HG03108 (cell line): Measurements from ENCODE around the gene FRMD1.
"Not testable (repeated sequence)": the region's sequence is repeated elsewhere in the genome, so short reads cannot be mapped to it uniquely, and the experiment has no call there.

Experiments used
- ATAC-seq: cut with Tn5 transposase; IDR thresholded peaks from one replicate; pipeline ENCODE4 v1.9.1; 2021; ENCODE audit warnings: moderate library complexity; ENCODE audit not compliant: unreplicated experiment

The FRMD1 gene

DNA sequence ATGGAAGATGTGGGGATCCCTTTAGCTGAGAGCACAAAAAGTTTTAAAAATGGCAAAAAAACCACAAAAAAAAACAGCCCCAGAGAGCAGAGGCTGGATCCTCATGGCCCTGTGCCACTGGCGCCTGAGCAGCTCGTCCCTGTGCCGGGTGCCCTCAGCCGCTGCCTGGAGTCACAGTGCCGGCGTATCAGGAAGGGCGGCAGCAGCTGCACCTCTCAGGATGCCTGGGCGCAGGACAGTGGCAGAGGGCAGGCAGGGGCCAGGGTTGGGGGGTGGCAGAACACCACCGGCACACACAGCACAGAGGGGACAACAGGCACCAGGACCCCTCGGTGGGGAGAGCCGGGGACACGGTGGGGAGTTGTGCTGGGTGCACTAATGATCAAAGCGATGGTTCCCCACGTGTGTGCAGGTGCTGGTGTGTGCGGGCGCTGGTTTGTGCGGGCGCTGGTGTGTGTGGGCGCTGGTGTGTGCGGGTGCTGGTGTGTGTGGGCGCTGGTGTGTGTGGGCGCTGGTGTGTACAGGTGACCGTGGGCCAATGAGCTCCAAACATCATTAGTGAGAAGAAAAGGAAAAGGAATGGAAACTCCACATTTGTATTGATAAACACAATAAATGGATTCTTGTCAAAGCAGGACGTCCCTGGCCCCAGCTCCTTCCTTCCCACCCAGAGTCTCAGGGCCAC is 1.5 kb upstream of the FRMD1 start:
- no peak for ATAC-seq

DNA sequence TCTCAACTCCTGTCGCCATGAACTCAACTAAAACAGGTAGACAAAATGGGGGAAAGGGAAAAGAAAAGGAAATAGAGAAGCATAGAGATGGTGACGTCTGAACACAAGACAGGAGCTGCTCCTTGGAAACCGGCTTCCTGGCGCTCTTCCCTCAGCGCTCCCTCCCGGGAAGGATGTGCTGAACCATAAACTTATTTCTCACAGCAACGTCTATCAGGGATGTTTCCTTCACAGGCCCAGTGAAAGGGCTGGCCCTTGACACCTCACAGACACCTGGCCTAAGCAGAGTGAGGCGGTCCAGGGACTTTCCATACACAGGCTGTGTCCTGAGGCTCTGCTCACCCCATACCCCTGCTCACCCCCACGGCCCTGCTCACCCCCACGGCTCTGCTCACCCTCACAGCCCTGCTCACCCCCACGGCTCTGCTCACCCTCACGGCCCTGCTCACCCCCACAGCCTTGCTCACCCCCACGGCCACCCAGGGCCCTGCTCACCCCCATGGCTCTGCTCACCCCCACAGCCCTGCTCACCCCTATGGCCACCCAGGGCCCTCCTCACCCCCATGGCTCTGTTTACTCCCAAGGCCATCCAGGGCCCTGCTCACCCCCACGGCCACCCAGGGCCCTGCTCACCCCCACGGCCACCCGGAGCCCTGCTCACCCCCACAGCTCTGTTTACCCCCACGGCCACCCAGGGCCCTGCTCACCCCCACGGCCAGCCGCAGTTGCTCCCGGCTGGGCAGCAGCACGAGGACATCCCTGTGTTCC is 653 bp downstream of the FRMD1 start:
- no peak for ATAC-seq

DNA sequence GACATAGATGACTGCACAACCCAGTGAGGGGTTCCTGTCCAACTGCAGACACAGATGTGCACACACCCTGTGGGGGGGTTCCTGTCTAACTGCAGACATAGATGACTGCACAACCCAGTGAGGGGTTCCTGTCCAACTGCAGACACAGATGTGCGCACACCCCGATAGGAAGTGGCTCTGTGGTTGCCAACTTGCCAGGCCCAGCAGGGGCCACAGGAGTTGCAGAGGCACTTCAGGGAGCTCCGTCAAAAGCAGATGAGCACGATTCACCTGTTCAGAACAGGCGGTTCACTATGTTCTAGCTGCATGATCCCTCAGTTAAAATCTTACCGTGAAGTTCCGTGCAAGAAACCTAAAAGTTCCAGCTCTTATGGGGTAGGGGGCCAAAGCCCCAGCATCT is 1.6 kb downstream of the FRMD1 start:
- not testable (repeated sequence) for ATAC-seq

DNA sequence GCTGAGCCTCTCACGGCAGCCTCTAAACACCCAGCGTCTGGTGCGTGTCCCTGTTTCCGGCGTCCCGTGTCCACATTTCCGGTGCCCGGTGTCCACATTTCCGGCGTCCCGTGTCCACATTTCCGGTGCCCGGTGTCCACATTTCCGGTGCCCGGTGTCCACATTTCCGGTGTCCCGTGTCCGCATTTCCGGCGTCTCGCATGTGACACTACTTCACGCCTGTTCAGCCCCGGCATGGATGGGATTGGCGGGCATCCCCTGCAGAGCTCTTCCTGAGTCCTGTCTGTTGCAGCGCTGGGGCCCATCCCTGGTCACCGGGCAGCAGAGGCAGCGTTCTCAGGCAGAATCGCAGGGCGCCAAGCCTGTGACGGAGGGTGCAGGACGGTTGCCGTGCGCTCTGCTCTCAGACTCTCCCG is 3.2 kb downstream of the FRMD1 start:
- ATAC-seq = no peak

DNA sequence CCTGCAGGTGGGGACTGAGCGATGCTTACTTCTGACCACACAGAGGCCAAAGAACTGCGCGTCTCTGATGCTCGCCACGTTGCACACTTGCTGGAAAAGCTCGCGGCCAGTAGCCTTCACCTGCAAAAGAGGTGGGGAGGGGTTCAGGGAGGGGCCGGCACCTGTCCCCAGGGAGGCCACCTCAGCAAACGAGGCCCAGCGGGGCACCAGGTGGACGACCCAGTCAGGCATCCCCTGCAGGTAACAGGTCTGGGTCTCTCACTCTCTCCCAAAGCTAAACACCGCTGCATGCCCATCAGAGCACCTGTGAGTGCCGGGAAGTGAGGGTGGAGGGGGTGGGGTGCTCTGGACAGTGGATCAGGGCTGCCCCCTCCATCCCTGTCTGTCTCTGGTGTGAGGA is 3.8 kb downstream of the FRMD1 start:
- ATAC-seq = no peak

DNA sequence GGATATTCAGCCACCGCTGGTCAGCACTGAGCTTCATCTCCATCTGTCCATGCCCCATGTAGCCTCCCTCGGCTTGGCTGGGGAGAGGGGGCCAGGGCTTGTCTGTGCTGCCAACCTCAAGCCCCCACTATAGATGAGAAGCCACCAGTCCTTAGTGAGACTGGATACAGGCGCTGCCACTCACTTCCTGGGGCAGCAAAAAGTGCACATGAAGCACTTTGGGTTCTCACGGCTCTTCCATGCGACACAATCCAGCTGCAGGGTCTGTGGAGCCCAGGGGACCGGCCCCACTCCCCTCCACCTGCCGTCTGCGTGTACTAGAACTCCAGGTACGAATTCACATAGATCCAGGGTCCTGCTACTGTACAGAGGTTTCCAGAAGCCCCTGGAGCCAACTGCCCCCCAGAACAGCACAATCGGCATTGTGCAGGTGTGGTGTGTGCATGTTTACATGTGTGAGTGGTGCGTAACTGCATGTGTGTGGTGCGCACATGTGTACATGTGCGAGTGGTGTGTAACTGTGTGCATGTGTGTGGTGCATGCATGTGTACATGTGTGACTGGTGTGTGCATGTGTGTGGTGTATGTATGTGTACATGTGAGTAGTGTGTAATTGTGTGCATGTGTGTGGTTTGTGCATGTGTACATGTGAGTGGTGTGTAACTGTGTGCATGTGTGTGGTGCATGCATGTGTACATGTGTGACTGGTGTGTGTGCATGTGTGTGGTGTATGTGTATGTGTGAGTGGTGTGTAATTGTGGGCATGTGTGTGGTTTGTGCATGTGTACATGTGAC is 4.9 kb downstream of the FRMD1 start:
- ATAC-seq = no peak

DNA sequence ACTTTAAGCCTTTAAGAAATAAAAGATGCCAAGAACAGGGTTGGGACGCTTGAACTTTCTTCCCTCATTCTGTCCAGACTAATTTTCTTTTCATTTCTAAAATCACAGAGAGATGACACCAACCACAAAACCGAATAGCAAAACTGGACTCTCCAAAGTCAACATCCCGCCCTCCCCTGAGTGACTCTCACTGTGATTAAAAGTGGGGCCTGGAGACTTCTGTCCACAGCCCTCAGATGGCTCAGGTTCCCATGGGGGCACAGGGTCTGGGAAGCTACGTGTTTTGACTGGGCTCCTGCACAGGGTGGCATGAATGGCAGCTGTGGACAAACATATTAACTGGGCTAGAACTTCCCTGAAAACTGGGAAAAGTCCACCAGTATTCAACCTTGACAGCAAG is 6.3 kb downstream of the FRMD1 start:
- ATAC-seq = no peak

DNA sequence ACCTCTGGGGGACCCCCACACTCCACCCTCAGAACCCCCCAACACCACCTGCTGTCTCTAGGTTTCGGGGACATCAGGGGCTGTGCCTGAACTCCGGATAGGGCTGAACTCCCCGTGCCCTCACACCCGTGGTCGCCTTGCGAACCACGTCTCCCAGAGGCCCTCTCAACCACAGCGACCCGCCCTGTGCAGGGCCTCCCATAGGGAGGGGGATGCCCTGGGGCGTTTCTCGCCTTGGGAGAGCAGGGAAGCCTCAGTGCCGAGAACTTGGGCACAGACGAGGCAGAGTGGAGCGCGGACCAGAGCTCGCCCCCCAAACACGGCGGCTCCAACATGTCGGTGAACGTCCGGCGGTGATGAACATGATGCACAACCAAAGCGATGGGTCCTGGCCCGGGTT is 6.8 kb downstream of the FRMD1 start:
- ATAC-seq = no peak

DNA sequence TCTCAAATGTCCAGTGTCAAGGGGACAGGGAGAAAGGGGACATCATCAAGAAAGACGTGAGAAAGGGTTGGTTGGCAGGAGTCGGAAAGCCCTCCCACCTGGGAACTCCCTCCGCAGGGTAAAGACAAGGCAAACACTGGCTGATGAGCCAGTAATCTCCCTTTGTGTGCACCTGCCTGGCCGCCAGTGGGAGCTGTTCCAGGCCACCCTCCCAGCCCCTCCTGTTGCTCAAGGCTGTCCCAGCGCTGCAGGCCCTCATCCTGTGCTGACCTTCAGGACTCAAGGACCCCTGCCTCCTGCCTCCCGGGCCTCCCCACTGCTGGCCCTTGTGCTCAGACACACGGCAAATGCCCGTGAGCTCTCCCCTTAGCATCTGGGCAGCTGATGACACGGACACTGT is 7.4 kb downstream of the FRMD1 start:
- no peak for ATAC-seq

DNA sequence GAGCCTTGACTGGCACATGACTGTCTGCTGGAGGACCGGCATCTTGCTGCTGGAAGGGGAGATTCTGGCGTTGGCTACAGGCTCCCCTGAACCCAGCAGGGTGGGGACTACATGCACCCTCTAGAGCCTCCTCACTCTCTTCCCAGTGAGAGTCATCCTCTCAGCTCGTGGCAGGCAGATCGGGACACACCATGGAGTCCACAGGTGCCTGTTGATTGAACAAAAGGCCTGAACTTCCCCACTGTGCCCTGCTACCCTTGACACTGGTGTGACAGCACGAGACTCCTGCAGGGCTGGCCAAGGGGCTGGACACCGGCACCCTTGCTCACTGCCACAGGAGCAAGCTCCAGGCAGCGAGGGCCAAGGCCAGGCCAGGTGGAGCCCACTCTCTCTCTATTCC is 8.2 kb downstream of the FRMD1 start:
- ATAC-seq = no peak

DNA sequence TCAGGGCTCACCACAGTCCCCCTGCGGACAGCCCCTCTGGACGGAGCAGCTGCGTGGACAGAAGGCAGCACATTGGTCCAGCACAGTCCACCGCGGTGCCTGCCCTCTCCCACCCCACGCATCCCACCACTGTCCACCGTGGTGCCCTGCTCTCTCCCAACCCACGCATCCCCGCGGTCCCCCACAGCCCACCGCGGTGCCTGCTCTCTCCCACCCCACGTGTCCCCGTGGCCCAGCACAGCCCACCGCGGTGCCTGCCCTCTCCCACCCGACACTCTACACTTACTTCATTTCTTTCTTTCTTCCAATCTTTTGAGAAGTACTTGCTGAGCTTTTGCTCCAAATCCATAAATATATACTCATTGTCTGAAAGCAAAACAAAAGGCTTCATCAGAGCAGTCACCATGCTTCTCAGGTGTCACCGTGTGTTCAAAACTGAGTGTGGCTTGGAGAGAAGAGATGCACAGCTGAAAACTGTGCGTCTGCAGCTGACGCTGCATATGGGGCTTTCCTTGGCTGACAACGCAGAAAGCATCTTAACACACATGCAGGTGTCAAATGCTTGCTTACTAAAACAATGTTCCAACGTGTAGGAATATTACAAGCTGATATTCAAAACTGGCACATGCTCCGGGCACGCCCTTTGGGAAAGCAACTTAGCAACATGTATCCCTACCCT is 11.8 kb downstream of the FRMD1 start:
- no peak for ATAC-seq

DNA sequence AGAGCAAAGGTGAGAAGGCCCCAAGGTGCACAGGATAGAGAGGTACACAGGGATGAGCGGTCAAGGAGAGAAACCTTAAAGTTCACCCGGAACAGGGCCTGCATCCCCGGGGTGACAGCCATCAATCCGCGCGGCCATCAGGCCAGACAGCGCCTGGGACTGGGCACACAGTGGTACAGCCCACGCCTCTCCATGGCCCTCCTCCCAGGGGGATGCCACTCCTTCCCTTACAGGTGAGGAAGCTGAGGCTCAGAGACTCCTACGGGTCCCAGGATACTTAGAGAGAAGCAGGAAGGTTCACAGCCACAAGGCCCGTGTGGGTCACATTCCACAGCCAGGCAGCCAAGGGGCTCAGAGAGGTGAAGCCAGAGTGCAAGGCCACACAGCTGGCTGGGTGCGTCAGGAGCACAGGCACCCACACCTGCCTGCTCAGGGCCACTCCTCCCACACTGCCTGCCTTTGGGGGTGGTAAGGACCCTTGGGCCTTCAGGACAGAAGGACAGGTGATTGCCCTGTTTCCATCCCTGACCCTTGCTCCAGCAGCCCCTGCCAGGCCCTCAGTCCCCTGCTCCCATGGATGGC is 14.7 kb downstream of the FRMD1 start:
- ATAC-seq = no peak

DNA sequence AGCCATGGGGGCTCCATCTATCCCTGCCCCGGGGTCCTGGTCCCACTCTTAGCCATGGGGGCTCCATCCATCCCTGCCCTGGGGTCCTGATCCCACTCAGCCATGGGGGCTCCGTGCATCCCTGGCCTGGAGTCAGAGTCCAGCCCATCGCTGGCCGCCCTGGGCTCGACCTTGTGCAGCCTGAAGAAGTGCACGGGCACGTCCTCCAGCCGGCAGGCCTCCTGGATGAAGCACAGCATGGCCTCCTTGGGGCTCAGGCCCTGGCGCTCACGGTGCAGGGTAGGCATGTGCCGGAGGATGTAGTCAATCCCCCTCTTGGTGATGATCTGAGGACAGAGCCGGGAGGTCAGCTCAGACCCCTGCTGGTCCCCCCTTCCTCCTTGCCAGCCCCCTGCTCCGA is 15.6 kb downstream of the FRMD1 start:
- ATAC-seq = no peak

DNA sequence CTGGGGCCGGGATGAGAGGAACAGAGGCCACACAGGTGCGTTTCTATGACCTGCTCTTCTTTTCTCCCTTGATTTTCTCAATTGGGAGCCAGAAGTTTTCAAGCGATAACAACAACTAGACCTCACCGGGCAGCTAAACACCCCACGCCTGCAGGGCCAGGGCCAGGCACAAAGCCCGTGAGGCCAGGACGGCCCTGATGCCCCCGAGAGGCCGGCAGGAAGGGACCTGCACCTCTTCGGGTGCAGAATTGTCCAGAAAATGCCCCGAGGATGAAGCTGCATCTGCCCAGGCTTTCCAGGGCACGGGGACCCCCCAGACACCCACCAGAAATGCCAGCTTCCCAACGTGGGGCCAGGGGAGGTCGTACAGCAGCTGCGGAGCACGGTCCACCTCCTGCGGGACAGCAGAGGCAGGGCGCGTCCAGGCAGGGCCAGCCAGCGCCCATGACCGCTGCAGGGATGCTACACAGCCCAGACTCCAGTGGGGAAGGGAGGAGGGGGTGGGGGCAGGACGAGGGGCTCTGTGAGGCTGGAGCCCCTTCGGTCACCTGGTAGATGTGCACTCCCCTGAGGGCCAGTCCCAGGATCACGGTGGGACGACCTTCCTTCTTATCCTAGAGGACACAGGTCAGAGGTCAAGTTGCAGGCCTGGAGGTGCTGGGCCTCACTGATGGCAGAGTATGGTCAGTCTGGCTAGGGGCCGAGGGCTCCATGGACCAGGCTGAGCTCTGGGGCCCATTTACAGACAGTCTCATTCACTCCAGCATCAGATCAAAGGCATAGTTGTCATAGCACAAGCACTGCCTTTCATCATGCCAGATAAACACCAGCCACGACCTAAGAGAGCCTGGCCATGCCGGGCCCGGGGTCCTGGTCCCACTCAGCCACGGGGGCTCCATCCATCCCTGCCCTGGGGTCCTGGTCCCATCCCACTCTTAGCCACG is 16.4 kb downstream of the FRMD1 start:
- ATAC-seq = no peak

DNA sequence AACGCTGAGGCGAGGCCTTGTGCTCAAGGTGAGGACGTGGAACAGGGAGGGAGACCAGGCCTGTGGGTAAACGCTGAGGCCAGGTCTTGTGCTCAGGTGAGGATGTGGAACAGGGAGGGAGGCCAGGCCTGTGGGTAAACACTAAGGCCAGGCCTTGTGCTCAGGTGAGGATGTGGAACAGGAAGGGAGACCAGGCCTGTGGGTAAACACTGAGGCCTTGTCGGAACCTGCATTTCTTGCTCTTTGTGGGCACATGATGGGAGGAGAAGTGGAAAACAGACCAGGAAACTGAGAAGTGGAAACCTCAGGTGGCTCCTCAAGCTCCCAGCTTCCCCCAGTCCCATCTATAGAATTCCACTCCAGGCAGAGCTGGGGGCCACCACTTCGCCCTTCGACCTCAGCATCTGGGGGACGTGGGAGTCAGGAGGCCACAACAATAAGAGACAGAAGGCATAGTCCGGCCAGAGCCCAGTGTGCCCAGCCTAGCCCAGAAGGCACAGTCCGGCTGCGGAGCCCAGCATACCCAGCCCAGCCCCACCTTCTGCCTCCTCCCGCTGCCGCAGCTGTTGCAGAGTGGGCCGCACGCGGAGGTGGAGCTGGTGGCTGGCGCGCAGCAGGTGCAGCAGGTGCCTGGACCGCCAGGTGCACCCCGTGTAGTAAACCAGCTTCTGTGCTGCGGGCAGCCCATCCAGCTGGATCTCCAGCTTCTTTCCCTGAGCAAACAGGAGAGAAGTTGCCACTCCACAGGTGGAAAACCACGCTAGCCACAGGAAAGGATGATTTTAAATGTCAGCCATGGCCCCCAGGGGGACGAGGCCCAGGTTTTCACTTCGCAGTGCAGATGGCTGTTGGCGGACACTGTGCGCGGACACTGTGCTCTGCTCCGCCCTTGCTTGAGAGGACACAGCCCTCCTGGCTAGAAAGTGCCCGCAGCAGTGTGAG is 17.5 kb downstream of the FRMD1 start:
- ATAC-seq = no peak

DNA sequence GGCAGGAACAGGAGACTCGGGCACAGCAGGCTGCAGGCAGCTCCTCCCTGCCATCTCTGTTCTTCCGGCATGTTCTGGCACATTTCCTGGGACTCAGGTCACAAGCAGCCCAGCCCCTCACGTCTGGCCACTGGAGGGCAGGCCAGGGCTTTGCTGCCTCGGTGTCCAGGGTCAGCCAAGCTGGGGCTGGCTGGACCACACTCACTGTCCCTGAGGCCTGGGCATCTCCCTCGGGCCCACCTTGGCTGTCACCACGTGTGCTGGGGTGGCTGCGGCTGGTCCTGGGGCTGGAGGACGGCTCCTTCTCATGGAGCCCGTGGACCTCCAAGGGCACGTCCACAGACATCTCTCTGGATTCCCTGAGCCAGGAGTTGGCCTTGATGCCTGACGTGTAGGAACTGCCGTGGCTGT is 18.5 kb downstream of the FRMD1 start:
- no peak for ATAC-seq

DNA sequence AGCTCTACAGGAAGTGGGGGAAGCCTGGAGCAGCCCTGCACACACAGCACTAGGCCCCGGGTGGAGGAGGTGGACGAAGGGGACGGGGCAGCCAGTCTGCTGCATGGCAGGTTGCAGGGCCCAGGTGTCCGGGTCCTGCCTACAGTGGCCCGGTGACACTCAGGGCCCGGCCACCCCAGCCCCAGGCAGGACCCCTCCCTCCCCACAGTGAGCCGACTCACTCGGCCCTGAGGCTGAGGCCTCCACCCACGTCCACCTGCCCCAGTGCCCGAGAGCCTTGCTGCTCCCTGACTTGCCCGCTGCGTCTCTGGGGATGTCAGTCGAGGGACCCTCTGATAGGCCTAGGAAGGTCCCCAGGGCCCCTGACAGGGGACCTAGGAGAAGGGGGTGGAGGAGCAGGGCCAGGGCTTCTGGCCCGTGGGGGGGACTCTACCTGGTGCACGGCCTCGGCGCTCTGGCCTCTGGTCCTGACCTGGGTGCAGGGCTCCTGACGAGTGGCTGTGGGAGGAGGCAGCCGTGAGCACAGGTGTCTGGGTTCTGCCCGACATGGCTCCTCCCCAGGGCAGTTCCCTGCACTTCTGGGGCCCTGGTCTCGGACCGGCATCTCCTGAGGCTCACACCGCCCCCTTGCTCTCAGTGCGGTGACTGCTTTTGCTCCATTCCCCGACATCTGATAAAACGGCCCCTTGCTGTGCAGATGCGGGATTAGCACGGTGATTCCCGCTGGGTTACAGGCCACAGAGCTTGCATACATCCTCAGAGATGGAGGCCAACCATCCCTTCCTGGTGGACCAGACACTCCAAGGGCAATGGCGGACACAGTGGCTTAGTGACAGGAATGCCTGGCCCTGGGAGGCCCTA is 20.1 kb downstream of the FRMD1 start:
- ATAC-seq = no peak

DNA sequence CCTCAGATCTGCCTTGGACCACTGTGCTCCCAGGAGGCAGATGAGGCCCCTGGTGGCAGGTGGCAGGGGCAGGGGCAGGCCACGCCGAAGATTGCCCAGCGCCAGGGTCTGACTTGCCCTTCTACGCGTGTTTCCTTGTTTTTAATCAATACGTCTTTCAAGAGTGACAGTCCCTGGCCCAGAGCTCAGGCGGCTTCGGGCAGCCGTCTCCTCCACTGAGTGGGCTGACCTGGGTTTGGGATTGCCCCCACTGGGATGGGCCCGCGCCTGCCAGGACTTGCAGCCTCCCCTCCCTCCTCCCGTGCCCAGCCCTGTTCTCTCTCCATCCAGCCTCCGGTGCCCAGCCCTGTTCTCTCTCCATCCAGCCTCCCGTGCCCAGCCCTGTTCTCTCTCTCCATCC is 21.2 kb downstream of the FRMD1 start:
- ATAC-seq = no peak
